Gastrocnemius medialis (tissue), 4 donors: ENCODE data around the gene MLST8.

Source experiments
- POLR2A ChIP-seq, 2 donors: fragments of 450-650 bp; IDR thresholded peaks; one replicate each; pipeline ENCODE4 v1.6.1; 2017; ENCODE audit warnings: antibody characterized with exemption in 2 of 2, mild to moderate bottlenecking in 2 of 2, moderate library complexity in 2 of 2
- TF ChIP-seq, protein P1 (sequence below), 5 experiments: fragments of 450-650 bp in 3 of 5; fragments of 200-600 bp in 2 of 5; sonication (generic) in 2 of 5; IDR thresholded peaks in 4 of 5; conservative IDR thresholded peaks in 1 of 5; 1 replicate in 4 of 5; 2 replicates in 1 of 5; pipeline ENCODE4 v1.5.1; 2016 to 2019; ENCODE audit warnings: antibody characterized with exemption in 5 of 5, mild to moderate bottlenecking in 3 of 5, moderate library complexity in 3 of 5

DNA sequence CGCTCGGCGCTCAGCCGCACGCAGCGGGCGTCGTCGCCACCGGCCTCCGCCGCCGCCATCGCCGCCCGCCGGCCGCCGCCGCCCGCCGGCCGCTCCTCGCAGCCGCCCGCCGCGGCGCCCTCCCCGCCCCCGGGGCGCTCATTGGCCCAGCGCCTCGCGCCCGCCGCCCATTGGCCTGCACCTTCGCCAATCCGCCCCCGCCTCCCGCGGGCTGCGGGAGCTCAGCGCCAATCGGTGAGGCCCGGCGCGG lies 9.4 kb downstream of the MLST8 start, which contains the start of gene PGP:
- TF ChIP-seq, protein P1, sequence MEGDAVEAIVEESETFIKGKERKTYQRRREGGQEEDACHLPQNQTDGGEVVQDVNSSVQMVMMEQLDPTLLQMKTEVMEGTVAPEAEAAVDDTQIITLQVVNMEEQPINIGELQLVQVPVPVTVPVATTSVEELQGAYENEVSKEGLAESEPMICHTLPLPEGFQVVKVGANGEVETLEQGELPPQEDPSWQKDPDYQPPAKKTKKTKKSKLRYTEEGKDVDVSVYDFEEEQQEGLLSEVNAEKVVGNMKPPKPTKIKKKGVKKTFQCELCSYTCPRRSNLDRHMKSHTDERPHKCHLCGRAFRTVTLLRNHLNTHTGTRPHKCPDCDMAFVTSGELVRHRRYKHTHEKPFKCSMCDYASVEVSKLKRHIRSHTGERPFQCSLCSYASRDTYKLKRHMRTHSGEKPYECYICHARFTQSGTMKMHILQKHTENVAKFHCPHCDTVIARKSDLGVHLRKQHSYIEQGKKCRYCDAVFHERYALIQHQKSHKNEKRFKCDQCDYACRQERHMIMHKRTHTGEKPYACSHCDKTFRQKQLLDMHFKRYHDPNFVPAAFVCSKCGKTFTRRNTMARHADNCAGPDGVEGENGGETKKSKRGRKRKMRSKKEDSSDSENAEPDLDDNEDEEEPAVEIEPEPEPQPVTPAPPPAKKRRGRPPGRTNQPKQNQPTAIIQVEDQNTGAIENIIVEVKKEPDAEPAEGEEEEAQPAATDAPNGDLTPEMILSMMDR (IDR thresholded peaks at IDR 0.05 in 4 of 5, conservative IDR thresholded peaks at IDR 0.05 in 1 of 5): no peak
- TF ChIP-seq POLR2A (IDR thresholded peaks at IDR 0.05): no peak
